OCI-LY3 (cell line): ENCODE results near the gene MSS51.

Source experiments
- CTCF ChIP-seq: fragments of 200-600, 300-600 bp; sonication (generic); IDR thresholded peaks from 2 replicates; pipeline ENCODE4 v1.5.1; 2014; ENCODE audit warnings: antibody characterized with exemption, low read length, low read depth
- EZH2phosphoT487 ChIP-seq: fragments of 200-600 bp; shearing (Covaris generic); IDR thresholded peaks from 2 replicates; pipeline ENCODE4 v1.6.1; 2018; ENCODE audit warnings: antibody characterized with exemption, mixed run types, low read depth

- TF ChIP-seq CTCF = no peak
- TF ChIP-seq EZH2phosphoT487 = no peak
Observed at GRCh38 chr10:73459683-73460314, 26.4 kb upstream of the MSS51 start.
